Measurements from ENCODE around the gene ABHD12. TPM values are rescaled to one million over a fixed set of nuclear protein-coding genes. Genes with fewer than 3 reads are reported as not detected.

The ABHD12 gene
- total and polyA plus RNA-seq, 10 of the 15 experiments (the other 5 are each of a cell fraction or from before 2014, with no cell fraction given) = 1.5 to 61.8 (median 26.7) TPM

DNA sequence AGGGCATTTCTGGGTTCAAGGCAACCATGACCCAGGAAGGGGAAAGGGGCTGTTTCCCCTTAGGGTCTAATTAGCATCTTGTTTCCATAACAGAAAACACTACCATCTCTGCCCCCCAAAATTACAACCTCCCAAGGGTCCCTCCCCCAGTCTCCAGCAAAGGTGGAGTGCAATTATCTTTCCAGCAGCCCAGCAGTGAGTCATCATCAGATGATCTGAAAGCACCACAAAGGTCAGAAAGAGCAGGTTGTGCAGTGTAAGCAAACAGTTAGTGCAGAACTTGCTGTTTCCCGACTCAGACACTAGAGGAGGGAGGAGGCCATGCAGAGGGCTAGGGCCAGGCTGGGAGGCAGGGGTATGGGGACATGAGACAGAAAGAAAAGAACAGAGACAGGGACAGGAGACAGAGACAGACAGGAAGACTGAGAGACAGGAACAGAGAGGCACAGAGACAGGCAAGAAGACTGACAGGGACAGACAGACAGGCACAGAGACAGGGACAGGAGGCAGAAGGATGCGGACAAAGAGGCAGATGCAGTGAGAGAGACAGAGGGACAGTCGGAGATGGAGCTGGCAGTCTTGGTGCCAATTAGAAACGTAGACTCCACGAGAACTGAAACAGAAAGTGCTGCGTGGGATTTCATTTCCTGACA, 80.2 kb downstream of the ABHD12 start (continued):
- TF ChIP-seq, protein P1, sequence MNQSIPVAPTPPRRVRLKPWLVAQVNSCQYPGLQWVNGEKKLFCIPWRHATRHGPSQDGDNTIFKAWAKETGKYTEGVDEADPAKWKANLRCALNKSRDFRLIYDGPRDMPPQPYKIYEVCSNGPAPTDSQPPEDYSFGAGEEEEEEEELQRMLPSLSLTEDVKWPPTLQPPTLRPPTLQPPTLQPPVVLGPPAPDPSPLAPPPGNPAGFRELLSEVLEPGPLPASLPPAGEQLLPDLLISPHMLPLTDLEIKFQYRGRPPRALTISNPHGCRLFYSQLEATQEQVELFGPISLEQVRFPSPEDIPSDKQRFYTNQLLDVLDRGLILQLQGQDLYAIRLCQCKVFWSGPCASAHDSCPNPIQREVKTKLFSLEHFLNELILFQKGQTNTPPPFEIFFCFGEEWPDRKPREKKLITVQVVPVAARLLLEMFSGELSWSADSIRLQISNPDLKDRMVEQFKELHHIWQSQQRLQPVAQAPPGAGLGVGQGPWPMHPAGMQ (IDR thresholded peaks at IDR 0.05; ENCODE audit: borderline replicate concordance) = peak; percentile 41; the same call in 1 of the 2 replicates
- TF ChIP-seq TBL1XR1 (IDR thresholded peaks at IDR 0.05; ENCODE audit: low read depth, low read length) = no peak
- no peak for TF ChIP-seq POU2F2 (IDR thresholded peaks at IDR 0.05; ENCODE audit: borderline replicate concordance, low read depth, low read length)
- TF ChIP-seq SUPT20H (IDR thresholded peaks at IDR 0.05; ENCODE audit: borderline replicate concordance, control insufficient read depth, low read depth, low read length) = no peak
- no peak for TF ChIP-seq IRF4 (IDR thresholded peaks at IDR 0.05; ENCODE audit: low read depth, low read length)
- TF ChIP-seq TCF7 (IDR thresholded peaks at IDR 0.05; ENCODE audit: borderline replicate concordance) = no peak
- 0 out of 2 replicates have a peak, but pooled peaks have one; percentile 43 for TF ChIP-seq SIN3A (IDR thresholded peaks at IDR 0.05; ENCODE audit: low read depth, low read length)
- peak; percentile 24; the same call in 1 of the 2 replicates for TF ChIP-seq JUNB (IDR thresholded peaks at IDR 0.05)
- peak; percentile 67 to 72; a peak in 2 of 4 replicates for TF ChIP-seq IKZF2 (IDR thresholded peaks at IDR 0.05)
- peak; percentile 95 for TF ChIP-seq NBN (IDR thresholded peaks at IDR 0.05)
